Omental fat pad (tissue), 4 donors: ENCODE measurements around the gene ST6GALNAC4. TPM values are rescaled to one million over a fixed set of nuclear protein-coding genes. Genes with fewer than 3 reads are reported as not detected.

Experiments used
- ATAC-seq: fragments of 150-250 bp; one replicate; pipeline ENCODE4 v1.9.1; 2016; ENCODE audit warnings: mild to moderate bottlenecking, moderate library complexity; ENCODE audit not compliant: low FRiP score
- DNase-seq: peaks from one replicate; pipeline ENCODE4 v3.0.0-alpha.2; 2019; ENCODE audit warnings: low spot score
- CTCF ChIP-seq, 3 donors: fragments of 450-650 bp; IDR thresholded peaks; one replicate each; pipeline ENCODE4 v1.5.1; 2016 to 2017; ENCODE audit warnings: antibody characterized with exemption in 3 of 3, mild to moderate bottlenecking in 3 of 3, moderate library complexity in 2 of 3
- small RNA-seq: library from RNA; depleted of rRNA; stranded (forward); fragments of <200 nt; gene quantifications from one replicate; pipeline ENCODE3, GENCODE V24; 2016
- total RNA-seq, 4 donors: library from RNA; depleted of rRNA; stranded (reverse); fragments of >200 nt; gene quantifications; one replicate each; pipeline ENCODE4 v1.1.0, GENCODE V29; 2016

Gene ST6GALNAC4
- total RNA-seq, 4 donors from 2014 or later = 26.6 to 78.5 (median 45.0) TPM

- ATAC-seq = peak; percentile 21
- no peak for DNase-seq
- TF ChIP-seq CTCF (IDR thresholded peaks at IDR 0.05) = no peak
These were observed 54.5 kb downstream of the ST6GALNAC4 start for GRCh38 chr9:127862075-127863011.

GRCh38 chr9:127860779-127861178 lies 56.1 kb downstream of the ST6GALNAC4 start:
- no peak for DNase-seq
- no peak for TF ChIP-seq CTCF (IDR thresholded peaks at IDR 0.05)
- no peak for ATAC-seq

GRCh38 chr9:127860260-127860659 lies 56.6 kb downstream of the ST6GALNAC4 start:
- no peak for ATAC-seq
- TF ChIP-seq CTCF (IDR thresholded peaks at IDR 0.05) = no peak
- no peak for DNase-seq

- DNase-seq (no peak), ATAC-seq (no peak)
- TF ChIP-seq CTCF (IDR thresholded peaks at IDR 0.05) = no peak
These were observed 58.8 kb downstream of the ST6GALNAC4 start for GRCh38 chr9:127858041-127858512.

Small RNA genes within 50 kb of the gene (small RNA-seq; reads per million reads assigned to genes)
- not detected for gene MIR4672

Other genes with a start within 250 kb of the ST6GALNAC4 start
- 1 to 10 TPM in 1 of 4 donors, under 1 TPM in 1, not detected in 2; 0.24 to 1.0 TPM for gene CFAP157, start 210.1 kb downstream of the ST6GALNAC4 start, total RNA-seq
- 10 to 100 TPM; 13.4 to 33.5 (median 23.6) TPM for gene PTRH1, start 201.4 kb downstream of the ST6GALNAC4 start, total RNA-seq
- under 1 TPM in 1 of 4 donors, not detected in 3; 0.28 TPM for gene TTC16, start 201.0 kb downstream of the ST6GALNAC4 start, total RNA-seq
- 10 to 100 TPM in 2 of 4 donors, 1 to 10 TPM in 2; 6.2 to 15.8 (median 11.0) TPM for gene TOR2A, start 181.7 kb downstream of the ST6GALNAC4 start, total RNA-seq
- 10 to 100 TPM in 3 of 4 donors, 1 to 10 TPM in 1; 7.1 to 33.6 (median 17.2) TPM for gene SH2D3C, start 138.4 kb downstream of the ST6GALNAC4 start, total RNA-seq
- gene CDK9, start 131.0 kb downstream of the ST6GALNAC4 start, total RNA-seq = 100 to 1,000 TPM in 1 of 4 donors, 10 to 100 TPM in 3; 69.8 to 117 (median 85.8) TPM
- 100 to 1,000 TPM in 2 of 4 donors, 10 to 100 TPM in 2; 87.1 to 167 (median 99.5) TPM for gene FPGS, start 114.2 kb downstream of the ST6GALNAC4 start, total RNA-seq
- gene ENG, start 62.4 kb downstream of the ST6GALNAC4 start, total RNA-seq = 100 to 1,000 TPM in 2 of 4 donors, 10 to 100 TPM in 2; 34.3 to 200 (median 120) TPM
- gene AK1, start 39.4 kb downstream of the ST6GALNAC4 start, total RNA-seq = 10 to 100 TPM; 28.5 to 93.4 (median 54.1) TPM
- gene ST6GALNAC6, start 17.4 kb downstream of the ST6GALNAC4 start, total RNA-seq = 100 to 1,000 TPM; 138 to 213 (median 155) TPM
- 1 to 10 TPM in 3 of 4 donors, under 1 TPM in 1; 0.82 to 3.0 (median 1.3) TPM for gene PIP5KL1, start 13.7 kb upstream of the ST6GALNAC4 start, total RNA-seq
- gene DPM2, start 20.8 kb upstream of the ST6GALNAC4 start, total RNA-seq = 10 to 100 TPM in 3 of 4 donors, 1 to 10 TPM in 1; 8.8 to 18.0 (median 13.5) TPM
- gene EEIG1, start 63.9 kb upstream of the ST6GALNAC4 start, total RNA-seq = 1 to 10 TPM; 4.8 to 9.0 (median 7.1) TPM
- gene NAIF1, start 150.3 kb upstream of the ST6GALNAC4 start, total RNA-seq = 10 to 100 TPM in 1 of 4 donors, 1 to 10 TPM in 3; 5.3 to 13.1 (median 6.7) TPM
- 100 to 1,000 TPM in 2 of 4 donors, 10 to 100 TPM in 2; 37.8 to 147 (median 102) TPM for gene SLC25A25, start 151.2 kb upstream of the ST6GALNAC4 start, total RNA-seq
- 10 to 100 TPM; 34.6 to 59.4 (median 53.0) TPM for gene PTGES2, start 210.7 kb upstream of the ST6GALNAC4 start, total RNA-seq
- 1 to 10 TPM in 2 of 4 donors, not detected in 2; 1.7 TPM for gene LCN2, start 232.4 kb upstream of the ST6GALNAC4 start, total RNA-seq
- 100 to 1,000 TPM; 117 to 174 (median 138) TPM for gene BBLN, start 243.2 kb upstream of the ST6GALNAC4 start, total RNA-seq